HCT116 (cell line): Measurements from ENCODE around the gene ATP6V1G2. TPM values are rescaled to one million over a fixed set of nuclear protein-coding genes. Genes with fewer than 3 reads are reported as not detected.

Source experiments
- ATAC-seq: fragments of 200-7000 bp; cut with Tn5 transposase; 2 replicates; pipeline ENCODE4 v1.9.1; 2020; ENCODE audit warnings: mild to moderate bottlenecking, moderate library complexity
- BruUV-seq: library from RNA; stranded (reverse); fragments of 400-500 nt; replicated peaks from 2 replicates; lab custom pipeline; 2021; lab: Mats Ljungman, UMichigan
- CTCF ChIA-PET: fragments of 300-600 bp; sonication (Branson Sonifier 250); formaldehyde crosslinking; loops from one replicate; lab custom pipeline; 2021; ENCODE audit warnings: antibody characterized with exemption; lab: Charles Lee
- POLR2A ChIA-PET: fragments of 300-600, 350-600 bp; sonication (Branson Sonifier 250); formaldehyde crosslinking; loops from one replicate; lab custom pipeline; 2021; ENCODE audit warnings: antibody characterized with exemption; lab: Charles Lee
- RAD21 ChIA-PET, 2 experiments: fragments of 300-600 bp; sonication (Branson Sonifier 250); formaldehyde crosslinking; loops; one replicate each; lab custom pipeline; 2023; ENCODE audit warnings: low total read pairs in 2 of 2; ENCODE audit not compliant: uncharacterized antibody in 2 of 2, unreplicated experiment in 2 of 2, low non-redundant PET in 1 of 2; lab: Charles Lee
- DNase-seq: peaks from one replicate; pipeline ENCODE4 v3.0.0-alpha.2; 2010; ENCODE audit warnings: low read depth, low spot score
- H2AFZ ChIP-seq: fragments of 200-600 bp; shearing (Covaris generic), sonication (generic); 2 replicates; pipeline ENCODE4 v1.6.1; 2017; ENCODE audit warnings: low read depth, mixed run types, mixed read lengths, antibody characterized with exemption, low read length; ENCODE audit not compliant: poor library complexity, severe bottlenecking
- H3K27ac ChIP-seq: 2 replicates; pipeline ENCODE4 v1.5.1; 2012; ENCODE audit warnings: low read depth, low read length
- H3K27me3 ChIP-seq: fragments of 200-600 bp; sonication (generic); 2 replicates; pipeline ENCODE4 v1.6.1; 2016; ENCODE audit warnings: mixed run types, low read length, mixed read lengths; ENCODE audit not compliant: insufficient read depth
- H3K36me3 ChIP-seq, 2 experiments: fragments of 200-500 bp in 1 of 2; fragments of 200-600 bp in 1 of 2; sonication (Bioruptor generic) in 1 of 2; sonication (generic) in 1 of 2; 2 replicates each; pipeline versions ENCODE4 v1.5.1 to v1.6.1; 2014 to 2016; ENCODE audit warnings: low read length in 2 of 2, inconsistent platforms in 1 of 2, mixed read lengths in 1 of 2, mixed run types in 1 of 2; ENCODE audit not compliant: insufficient read depth in 2 of 2, control insufficient read depth in 1 of 2
- H3K4me1 ChIP-seq, 2 experiments: fragments of 200-600 bp in 1 of 2; sonication (generic) in 1 of 2; 2 replicates each; pipeline versions ENCODE4 v1.5.1 to v1.6.1; 2012 to 2017; ENCODE audit warnings: low read length in 2 of 2, inconsistent platforms in 1 of 2, mild to moderate bottlenecking in 1 of 2, mixed read lengths in 1 of 2, mixed run types in 1 of 2, moderate library complexity in 1 of 2; ENCODE audit not compliant: insufficient read depth in 2 of 2, control insufficient read depth in 1 of 2
- H3K4me2 ChIP-seq: fragments of 200-600 bp; sonication (generic); 2 replicates; pipeline ENCODE4 v1.6.1; 2017; ENCODE audit warnings: mixed run types, low read length, mixed read lengths
- H3K4me3 ChIP-seq, 2 experiments: fragments of 200-600 bp in 1 of 2; sonication (generic) in 1 of 2; replicated peaks in 1 of 2; 2 replicates each; pipeline ENCODE4 v1.5.1; 2011 to 2016; ENCODE audit warnings: low read length in 2 of 2, control low read depth in 1 of 2, low read depth in 1 of 2, mild to moderate bottlenecking in 1 of 2, mixed read lengths in 1 of 2, mixed run types in 1 of 2
- H3K79me2 ChIP-seq: fragments of 200-600 bp; sonication (generic); 2 replicates; pipeline ENCODE4 v1.6.1; 2017; ENCODE audit warnings: mild to moderate bottlenecking, mixed run types, low read length, moderate library complexity, mixed read lengths; ENCODE audit not compliant: insufficient read depth
- H3K9ac ChIP-seq: fragments of 200-600 bp; sonication (generic); 2 replicates; pipeline ENCODE4 v1.6.1; 2016; ENCODE audit warnings: low read length, mixed read lengths
- H3K9me2 ChIP-seq: fragments of 200-600 bp; sonication (generic), shearing (Covaris generic); 2 replicates; pipeline ENCODE4 v1.6.1; 2017; ENCODE audit warnings: mixed run types, mild to moderate bottlenecking, moderate library complexity; ENCODE audit not compliant: insufficient read depth
- H3K9me3 ChIP-seq, 2 experiments: fragments of 200-500 bp in 1 of 2; fragments of 200-600 bp in 1 of 2; sonication (Bioruptor generic) in 1 of 2; sonication (generic) in 1 of 2; 2 replicates each; pipeline ENCODE4 v1.6.1; 2014 to 2017; ENCODE audit warnings: low read length in 2 of 2, mixed read lengths in 2 of 2, inconsistent platforms in 1 of 2, low read depth in 1 of 2, mild to moderate bottlenecking in 1 of 2, mixed run types in 1 of 2, moderate library complexity in 1 of 2; ENCODE audit not compliant: control insufficient read depth in 1 of 2, insufficient read depth in 1 of 2
- H4K20me1 ChIP-seq: fragments of 200-600 bp; sonication (generic), shearing (Covaris generic); 2 replicates; pipeline ENCODE4 v1.6.1; 2017; ENCODE audit warnings: mixed run types, mild to moderate bottlenecking, moderate library complexity; ENCODE audit not compliant: insufficient read depth
- CEBPB ChIP-seq: IDR thresholded peaks from 2 replicates; pipeline ENCODE4 v1.6.1; 2012; ENCODE audit warnings: low read depth
- EGR1 ChIP-seq: IDR thresholded peaks from 2 replicates; pipeline ENCODE4 v1.6.1; 2012; ENCODE audit warnings: low read depth
- EZH2 ChIP-seq: fragments of 200-600 bp; sonication (generic); IDR thresholded peaks from 2 replicates; pipeline ENCODE4 v1.6.1; 2017; ENCODE audit warnings: antibody characterized with exemption, mixed run types
- EZH2phosphoT487 ChIP-seq: fragments of 200-600 bp; IDR thresholded peaks from 2 replicates; pipeline ENCODE4 v1.6.1; 2018; ENCODE audit warnings: antibody characterized with exemption, borderline replicate concordance
- FOSL1 ChIP-seq: IDR thresholded peaks from 2 replicates; pipeline ENCODE4 v1.6.1; 2012; ENCODE audit warnings: low read depth
- JUND ChIP-seq: IDR thresholded peaks from 2 replicates; pipeline ENCODE4 v1.6.1; 2012
- POLR2AphosphoS5 ChIP-seq: IDR thresholded peaks from 2 replicates; pipeline ENCODE4 v1.6.1; 2011; ENCODE audit warnings: mild to moderate bottlenecking, low read depth, low read length, moderate library complexity
- RAD21 ChIP-seq: IDR thresholded peaks from 2 replicates; pipeline ENCODE4 v1.6.1; 2012; ENCODE audit warnings: low read depth, mild to moderate bottlenecking
- YY1 ChIP-seq: IDR thresholded peaks from 2 replicates; pipeline ENCODE4 v1.6.1; 2011; ENCODE audit warnings: low read length, low read depth, moderate library complexity, mild to moderate bottlenecking; ENCODE audit not compliant: insufficient replicate concordance; ENCODE audit errors: extremely low read depth
- ZFX ChIP-seq: fragments of 450-650 bp; IDR thresholded peaks from 2 replicates; pipeline ENCODE4 v1.6.1; 2017
- ZNF274 ChIP-seq: fragments of 200-500 bp; sonication (Bioruptor generic); IDR thresholded peaks from 2 replicates; pipeline ENCODE4 v1.6.1; 2014; ENCODE audit warnings: mild to moderate bottlenecking, low read depth, low read length, inconsistent platforms
- intact Hi-C: fragments of 100-400 bp; cut with micrococcal nuclease; formaldehyde crosslinking; loops from 2 replicates; pipeline ENCODE4 v1.10.0; 2022
- total RNA-seq: library from RNA; stranded (reverse); gene quantifications from one replicate; pipeline ENCODE4 v1.2.1, GENCODE V29; 2021; ENCODE audit not compliant: unreplicated experiment
- TF ChIP-seq, protein P1 (sequence below): IDR thresholded peaks from 2 replicates; pipeline ENCODE4 v1.6.1; 2012; ENCODE audit warnings: low read depth

ATP6V1G2 gene
- total RNA-seq, 1 experiment from 2014 or later, result 1.8 TPM

DNA sequence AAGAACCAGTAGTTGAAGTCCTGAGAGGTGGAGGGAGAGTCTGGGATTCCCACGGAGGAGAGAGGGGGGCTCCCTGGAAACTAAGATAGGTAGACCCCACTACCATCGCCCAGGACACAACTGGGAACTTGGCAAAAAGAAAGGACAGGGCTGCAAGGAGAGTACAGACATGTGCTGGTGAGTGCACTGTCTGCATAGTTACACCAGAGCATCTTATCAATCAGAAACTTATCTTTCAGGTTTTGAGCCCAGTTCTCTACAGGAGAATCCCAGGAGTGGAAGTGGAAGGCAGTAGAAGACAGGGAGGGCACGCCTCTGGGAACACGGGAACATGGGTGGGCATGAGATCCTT, 13.2 kb upstream of the ATP6V1G2 start:
- Histone ChIP-seq H3K9me3 (no peaks in the 10 kb centered on the region), H3K4me3 (no peak overlapping the region), H3K9me2 (no peaks in the 10 kb centered on the region), H3K4me2 (peak overlapping the region; percentile 72), H3K27ac (no peak overlapping the region), H4K20me1 (no peaks in the 10 kb centered on the region), H3K27me3 (no peaks in the 10 kb centered on the region), H3K79me2 (peaks cover 6% of the 10 kb centered on the region; the same call in 1 of the 2 replicates), H3K4me1 (peaks cover 5 to 24% of the 10 kb centered on the region in 2 experiments; a peak in 3 of 4 replicates), H3K36me3 (peaks cover 18 to 20% of the 10 kb centered on the region in 2 experiments), H3K9ac (peak overlapping the region; percentile 31; the same call in 1 of the 2 replicates), H2AFZ (no peak overlapping the region)
- intact Hi-C loops, result no loop called here
- TF ChIP-seq EZH2phosphoT487 (no peak), POLR2AphosphoS5 (no peak), EGR1 (no peak), YY1 (no peak)
- BruUV-seq, result no TSS peak
- no peak for DNase-seq
- no peak for ATAC-seq
- ChIA-PET POLR2A (no interaction called here), CTCF (no interaction called here), RAD21 (no interaction called here)

GRCh38 chr6:31558631-31559500, 12.5 kb upstream of the ATP6V1G2 start:
- H3K36me3 ChIP-seq, result peaks cover 19 to 20% of the 10 kb centered on the region in 2 experiments
- H3K4me2 ChIP-seq, result peak overlapping the region; percentile 72; the same call in 1 of the 2 replicates
- RAD21 ChIA-PET, result no interaction called here
- intact Hi-C loops, result no loop called here
- H4K20me1 ChIP-seq, result no peaks in the 10 kb centered on the region
- no peak overlapping the region for H2AFZ ChIP-seq
- no TSS peak for BruUV-seq
- ATAC-seq (no peak), DNase-seq (no peak)
- no peak overlapping the region for H3K4me3 ChIP-seq
- no peak overlapping the region for H3K27ac ChIP-seq
- CTCF ChIA-PET, result no interaction called here
- no peaks in the 10 kb centered on the region for H3K27me3 ChIP-seq
- TF ChIP-seq JUND, result no peak
- no peak for TF ChIP-seq ZNF274
- TF ChIP-seq POLR2AphosphoS5, result no peak
- TF ChIP-seq RAD21, result no peak
- no peak for TF ChIP-seq EZH2
- TF ChIP-seq FOSL1, result no peak
- TF ChIP-seq, protein P1, sequence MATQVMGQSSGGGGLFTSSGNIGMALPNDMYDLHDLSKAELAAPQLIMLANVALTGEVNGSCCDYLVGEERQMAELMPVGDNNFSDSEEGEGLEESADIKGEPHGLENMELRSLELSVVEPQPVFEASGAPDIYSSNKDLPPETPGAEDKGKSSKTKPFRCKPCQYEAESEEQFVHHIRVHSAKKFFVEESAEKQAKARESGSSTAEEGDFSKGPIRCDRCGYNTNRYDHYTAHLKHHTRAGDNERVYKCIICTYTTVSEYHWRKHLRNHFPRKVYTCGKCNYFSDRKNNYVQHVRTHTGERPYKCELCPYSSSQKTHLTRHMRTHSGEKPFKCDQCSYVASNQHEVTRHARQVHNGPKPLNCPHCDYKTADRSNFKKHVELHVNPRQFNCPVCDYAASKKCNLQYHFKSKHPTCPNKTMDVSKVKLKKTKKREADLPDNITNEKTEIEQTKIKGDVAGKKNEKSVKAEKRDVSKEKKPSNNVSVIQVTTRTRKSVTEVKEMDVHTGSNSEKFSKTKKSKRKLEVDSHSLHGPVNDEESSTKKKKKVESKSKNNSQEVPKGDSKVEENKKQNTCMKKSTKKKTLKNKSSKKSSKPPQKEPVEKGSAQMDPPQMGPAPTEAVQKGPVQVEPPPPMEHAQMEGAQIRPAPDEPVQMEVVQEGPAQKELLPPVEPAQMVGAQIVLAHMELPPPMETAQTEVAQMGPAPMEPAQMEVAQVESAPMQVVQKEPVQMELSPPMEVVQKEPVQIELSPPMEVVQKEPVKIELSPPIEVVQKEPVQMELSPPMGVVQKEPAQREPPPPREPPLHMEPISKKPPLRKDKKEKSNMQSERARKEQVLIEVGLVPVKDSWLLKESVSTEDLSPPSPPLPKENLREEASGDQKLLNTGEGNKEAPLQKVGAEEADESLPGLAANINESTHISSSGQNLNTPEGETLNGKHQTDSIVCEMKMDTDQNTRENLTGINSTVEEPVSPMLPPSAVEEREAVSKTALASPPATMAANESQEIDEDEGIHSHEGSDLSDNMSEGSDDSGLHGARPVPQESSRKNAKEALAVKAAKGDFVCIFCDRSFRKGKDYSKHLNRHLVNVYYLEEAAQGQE, result no peak
- TF ChIP-seq EGR1, result no peak
- no peak for TF ChIP-seq CEBPB
- no peak for TF ChIP-seq ZFX
- H3K9ac ChIP-seq, result no peak overlapping the region
- H3K4me1 ChIP-seq, result peaks cover 5 to 24% of the 10 kb centered on the region in 2 experiments; a peak in 3 of 4 replicates
- POLR2A ChIA-PET, result no interaction called here
- no peaks in the 10 kb centered on the region for H3K9me2 ChIP-seq
- peaks cover 6% of the 10 kb centered on the region; the same call in 1 of the 2 replicates for H3K79me2 ChIP-seq
- H3K9me3 ChIP-seq, result no peaks in the 10 kb centered on the region
